Activated CD4-positive, CD25-positive, alpha-beta regulatory T cell treated with anti-CD3 and anti-CD28 coated beads, Interleukin-2, amount 50 U/mL, for 16 hours (primary cell): ENCODE measurements around the gene TMEM72.

Experiments used
- DNase-seq: peaks from one replicate; pipeline ENCODE4 v3.0.0-alpha.2; 2020; ENCODE audit warnings: low read depth, low spot score

The TMEM72 gene

GRCh38 chr10:44966816-44967509 lies 55.8 kb downstream of the TMEM72 start:
- no peak for DNase-seq

GRCh38 chr10:44967616-44968015 lies 56.5 kb downstream of the TMEM72 start:
- no peak for DNase-seq

DNA sequence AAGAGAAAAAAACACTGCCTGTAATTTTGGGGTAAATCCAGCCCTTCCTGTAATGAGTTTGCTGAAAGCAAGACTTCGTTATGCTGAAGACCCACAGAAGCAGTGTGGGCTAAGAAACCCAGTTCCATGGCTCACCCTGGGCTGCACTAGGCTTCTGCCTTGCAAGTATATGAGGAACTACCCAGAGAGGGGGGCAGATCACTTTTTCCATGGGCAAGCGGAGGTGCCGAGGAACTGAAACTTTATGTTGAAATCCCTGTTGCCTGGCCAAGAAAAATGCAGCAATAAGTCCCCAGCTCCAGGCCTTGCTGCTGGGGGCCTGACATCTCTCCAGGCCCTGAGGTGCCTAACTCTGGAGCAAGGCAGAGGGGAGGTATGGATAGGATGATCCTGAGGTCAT lies 57.0 kb downstream of the TMEM72 start:
- no peak for DNase-seq

DNA sequence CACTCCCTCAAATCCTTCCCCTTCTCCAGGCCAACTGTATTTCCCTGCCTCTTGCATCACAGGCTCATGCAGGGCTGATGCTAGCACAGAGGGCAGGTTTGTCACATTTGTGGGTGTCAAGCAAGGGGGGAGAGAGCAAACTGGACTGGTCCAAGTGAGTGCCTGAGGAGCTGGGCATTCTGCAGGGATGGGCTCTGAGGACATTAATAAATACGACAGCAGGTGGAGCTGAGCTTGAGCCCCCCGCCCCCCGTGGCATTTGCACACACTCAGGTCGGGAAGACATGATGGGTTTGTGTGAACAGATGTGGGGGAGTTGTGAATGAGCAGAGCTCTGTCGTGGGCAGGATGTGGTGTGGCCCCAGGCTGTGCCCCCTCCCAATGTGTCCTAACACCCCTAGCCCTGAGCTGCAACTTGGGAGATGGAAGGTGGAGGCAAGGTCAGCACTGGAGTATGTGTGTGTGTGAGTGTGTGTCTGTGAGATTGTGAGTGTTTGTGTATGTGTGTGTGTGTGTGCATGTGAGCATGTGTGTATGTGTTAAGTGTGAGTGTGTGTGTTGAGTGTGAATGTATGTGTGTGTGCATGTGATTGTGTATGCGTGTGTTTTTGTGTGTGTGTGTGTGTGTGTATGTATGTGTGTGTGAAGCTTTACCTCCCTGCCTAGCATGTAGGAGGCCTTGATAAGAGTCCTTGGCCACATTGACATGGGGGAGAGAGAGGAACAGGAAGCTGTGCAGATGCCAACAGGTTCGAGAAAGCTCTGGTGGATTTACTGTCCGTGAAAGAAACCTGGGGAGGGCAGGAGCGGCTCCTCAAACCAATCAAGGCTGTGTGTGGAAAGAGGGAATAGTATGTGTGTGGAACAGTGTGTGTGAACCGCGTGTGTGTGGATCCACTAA lies 57.6 kb downstream of the TMEM72 start:
- no peak for DNase-seq

- DNase-seq: no peak
Observed at GRCh38 chr10:44969854-44970253, 58.7 kb downstream of the TMEM72 start.

DNA sequence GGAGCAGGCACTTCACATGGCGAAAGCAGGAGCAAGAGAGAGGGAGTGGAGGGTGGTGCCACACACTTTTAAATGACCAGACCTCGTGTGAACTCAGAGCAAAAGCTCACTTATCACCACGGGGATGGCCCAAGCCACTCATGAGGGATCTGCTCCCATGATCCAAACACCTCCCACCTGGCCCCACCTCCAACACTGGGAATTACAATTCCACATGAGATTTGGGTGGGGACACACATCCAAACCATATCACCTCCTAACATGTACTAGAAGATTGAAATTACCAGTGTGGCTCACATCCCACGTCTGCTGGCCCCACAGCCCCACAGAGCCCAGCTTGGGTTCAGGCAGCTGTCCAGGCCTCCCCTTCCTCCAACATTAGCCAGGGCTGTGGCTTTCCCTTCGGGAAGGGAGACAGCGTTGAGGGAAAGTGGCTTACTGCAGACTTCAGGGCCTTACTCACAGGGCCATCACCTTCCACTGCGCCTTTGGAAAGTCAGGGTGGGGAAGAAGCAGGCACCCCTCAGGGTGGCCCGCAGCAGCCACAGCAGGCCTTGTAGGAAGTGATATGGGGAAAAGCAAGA lies 59.8 kb downstream of the TMEM72 start:
- DNase-seq: no peak

GRCh38 chr10:44971434-44971833 lies 60.3 kb downstream of the TMEM72 start:
- no peak for DNase-seq

- no peak for DNase-seq
Observed at GRCh38 chr10:44971935-44972757, 61.0 kb downstream of the TMEM72 start.

GRCh38 chr10:44972874-44973306 lies 61.8 kb downstream of the TMEM72 start:
- DNase-seq: no peak

GRCh38 chr10:44973323-44974081 lies 62.4 kb downstream of the TMEM72 start:
- DNase-seq: no peak

DNA sequence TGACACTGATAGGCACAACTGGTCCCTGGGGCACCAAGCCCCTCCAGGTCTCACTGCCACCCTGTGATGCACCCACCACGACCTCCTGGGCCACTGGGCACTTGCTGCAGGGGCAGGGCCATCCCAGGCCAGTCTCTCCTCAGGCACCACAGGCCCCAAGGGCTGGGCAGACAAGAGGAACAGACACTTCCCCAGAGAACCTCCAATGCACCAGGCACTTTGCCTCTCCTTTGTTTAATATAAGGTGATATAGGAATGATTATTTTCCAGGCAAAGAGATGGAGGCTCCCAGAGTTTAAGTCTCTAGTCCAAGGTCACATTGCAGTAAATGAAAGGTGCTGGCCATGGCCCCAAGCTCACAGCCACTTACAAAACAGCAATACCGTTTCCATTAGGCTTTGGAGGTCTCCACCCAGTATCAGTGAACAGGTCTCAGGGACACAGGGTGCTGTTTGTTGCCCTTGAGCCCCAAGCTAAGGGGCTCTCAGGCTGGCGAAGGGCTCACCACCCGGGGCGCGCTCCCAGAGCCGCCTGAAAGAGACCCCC lies 63.0 kb downstream of the TMEM72 start:
- no peak for DNase-seq

GRCh38 chr10:44974628-44975430 lies 63.7 kb downstream of the TMEM72 start:
- peak; percentile 28 for DNase-seq

GRCh38 chr10:44975431-44976331 lies 64.5 kb downstream of the TMEM72 start:
- no peak for DNase-seq

DNA sequence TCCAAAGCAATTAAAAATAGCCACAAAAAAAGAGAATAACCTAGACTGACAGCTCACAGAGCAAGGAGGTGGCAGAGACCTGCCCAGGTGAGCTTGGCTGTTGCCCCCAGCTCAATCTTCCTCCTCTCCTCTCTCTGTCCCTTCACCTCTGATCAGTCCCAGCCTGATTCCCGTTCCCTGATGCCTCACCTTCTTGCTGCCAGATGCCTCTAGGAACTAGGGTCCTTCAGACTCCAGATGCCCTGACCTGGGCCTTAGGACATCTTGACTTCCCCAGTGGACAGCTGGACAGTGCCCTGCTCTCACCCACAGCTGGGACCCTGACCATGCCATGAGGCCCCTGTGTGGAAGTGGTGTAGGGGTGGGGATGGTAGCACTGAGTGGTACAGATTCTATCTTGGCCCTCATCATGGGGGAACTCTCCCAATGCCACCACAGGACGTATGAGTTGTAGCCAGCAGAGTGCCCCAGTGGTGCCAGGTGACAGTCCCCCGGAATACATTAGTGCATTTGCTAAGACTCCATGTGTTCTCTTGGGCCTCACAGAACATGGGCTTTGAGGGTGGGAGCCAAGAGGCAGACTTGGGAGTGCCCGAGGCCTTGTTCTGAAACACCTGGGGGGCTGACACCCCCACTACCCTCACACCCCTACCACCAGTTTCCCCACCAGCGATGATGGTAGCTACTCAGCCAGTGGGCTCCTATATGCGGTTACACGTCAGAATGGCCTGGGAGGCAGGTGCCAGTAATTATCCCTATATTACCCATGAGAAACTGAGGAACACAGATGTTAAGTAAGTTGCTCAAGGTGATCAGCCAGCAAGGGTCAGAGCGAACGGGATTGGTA lies 65.4 kb downstream of the TMEM72 start:
- DNase-seq: no peak

DNA sequence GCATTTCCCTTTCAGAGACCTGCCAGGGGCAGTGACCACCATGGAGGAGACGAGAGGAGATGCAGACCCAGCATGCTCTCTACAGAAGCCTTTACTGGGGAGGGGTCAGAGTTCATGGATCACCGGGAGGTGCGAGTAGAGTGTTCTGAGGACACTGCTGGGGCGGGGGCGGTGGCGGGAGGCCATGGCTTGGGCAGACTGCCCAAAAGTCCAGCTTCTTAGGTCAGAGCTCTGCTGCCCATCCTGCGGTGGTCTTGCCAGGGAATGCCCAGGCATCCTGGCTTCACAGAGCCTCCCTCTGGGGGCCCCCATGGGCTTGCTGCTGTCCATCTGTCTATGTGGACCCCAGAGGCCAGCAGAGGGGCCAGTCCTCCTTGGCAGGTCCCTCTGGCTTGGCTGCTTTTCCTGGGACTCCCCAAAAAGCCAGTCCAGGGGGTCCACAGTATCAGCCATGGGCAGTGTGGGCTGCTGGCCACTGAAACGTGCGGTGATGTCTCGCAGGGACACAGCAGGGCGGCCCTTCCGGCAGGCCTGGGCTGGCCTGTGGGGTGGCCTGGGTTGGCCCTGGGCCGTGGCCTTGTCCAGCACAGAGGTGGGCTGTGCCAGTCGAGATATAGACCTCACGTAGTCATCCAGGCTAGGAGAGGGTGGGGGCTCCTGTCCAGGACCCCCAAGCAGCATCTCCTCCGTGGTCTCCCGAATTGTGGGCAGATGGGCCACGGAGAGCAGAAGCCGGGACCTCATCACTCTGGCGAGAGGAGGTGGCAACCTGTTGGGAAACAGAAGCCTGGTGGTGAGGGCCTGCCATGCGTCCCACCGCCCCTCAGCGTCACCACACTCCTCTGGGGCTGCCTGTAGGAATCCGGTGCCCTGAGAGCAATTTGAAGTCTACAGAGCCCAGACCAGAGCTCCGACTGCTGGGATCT lies 66.4 kb downstream of the TMEM72 start:
- DNase-seq: no peak

- no peak for DNase-seq
Observed at GRCh38 chr10:44978213-44978569, 67.1 kb downstream of the TMEM72 start.
